GM18519 (cell line): ENCODE results near the gene COL18A1.
"Not testable (repeated sequence)": the region's sequence is repeated elsewhere in the genome, so short reads cannot be mapped to it uniquely, and the experiment has no call there.

Experiments used
- ATAC-seq: cut with Tn5 transposase; IDR thresholded peaks from one replicate; pipeline ENCODE4 v1.9.1; 2021; ENCODE audit warnings: mild to moderate bottlenecking, moderate library complexity; ENCODE audit not compliant: unreplicated experiment, low FRiP score

COL18A1 gene

DNA sequence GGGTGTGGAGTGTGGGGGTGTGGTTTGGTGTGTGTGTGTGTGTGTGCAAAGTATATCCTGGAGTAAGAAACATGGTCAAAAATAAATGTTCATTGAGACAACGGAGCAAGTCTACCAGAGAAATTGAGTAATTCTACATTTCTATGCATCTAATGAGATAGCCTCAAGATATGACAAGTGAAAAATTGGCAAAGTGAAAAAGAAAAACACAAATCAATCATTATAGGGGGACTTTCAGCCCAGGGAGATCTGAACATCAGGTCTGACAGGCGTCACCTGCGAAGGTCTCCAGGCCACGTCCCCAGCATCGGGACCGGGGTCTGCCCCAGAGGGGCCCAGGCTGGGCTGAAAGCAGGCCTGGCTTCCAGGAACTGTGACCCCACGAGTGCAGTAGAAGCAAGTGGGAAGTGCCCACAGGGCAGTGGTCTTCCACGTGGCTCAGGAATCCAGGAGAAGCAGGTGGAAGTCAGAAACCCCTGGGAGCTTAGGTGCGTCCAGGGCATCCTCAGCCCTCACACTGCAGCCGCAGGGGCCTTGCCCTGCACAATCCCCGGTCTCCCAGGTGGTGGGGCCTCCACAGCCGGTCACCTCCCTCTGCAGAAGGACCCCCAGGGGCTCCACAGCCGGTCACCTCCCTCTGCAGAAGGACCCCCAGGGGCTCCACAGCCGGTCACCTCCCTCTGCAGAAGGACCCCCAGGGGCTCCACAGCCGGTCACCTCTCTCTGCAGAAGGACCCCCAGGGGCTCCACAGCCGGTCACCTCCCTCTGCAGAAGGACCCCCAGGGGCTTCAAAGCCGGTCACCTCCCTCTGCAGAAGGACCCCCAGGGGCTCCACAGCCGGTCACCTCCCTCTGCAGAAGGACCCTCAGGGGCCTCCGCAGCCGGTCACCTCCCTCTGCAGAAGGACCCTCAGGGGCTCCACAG, 96.4 kb downstream of the COL18A1 start:
- ATAC-seq: not testable (repeated sequence)

DNA sequence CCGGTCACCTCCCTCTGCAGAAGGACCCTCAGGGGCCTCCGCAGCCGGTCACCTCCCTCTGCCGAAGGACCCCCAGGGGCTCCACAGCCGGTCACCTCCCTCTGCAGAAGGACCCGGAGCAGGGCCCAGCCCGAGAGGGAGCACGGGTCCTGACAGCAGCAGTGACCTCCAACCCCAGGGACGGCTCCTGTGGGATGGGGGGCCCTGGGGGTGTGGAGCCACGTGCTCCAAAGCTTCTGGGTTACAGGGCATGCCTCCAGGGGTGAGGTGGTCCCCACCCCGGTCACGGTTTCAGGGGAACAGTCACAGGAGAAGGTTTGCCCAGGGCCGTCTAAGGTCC, 97.0 kb downstream of the COL18A1 start:
- ATAC-seq: no peak

DNA sequence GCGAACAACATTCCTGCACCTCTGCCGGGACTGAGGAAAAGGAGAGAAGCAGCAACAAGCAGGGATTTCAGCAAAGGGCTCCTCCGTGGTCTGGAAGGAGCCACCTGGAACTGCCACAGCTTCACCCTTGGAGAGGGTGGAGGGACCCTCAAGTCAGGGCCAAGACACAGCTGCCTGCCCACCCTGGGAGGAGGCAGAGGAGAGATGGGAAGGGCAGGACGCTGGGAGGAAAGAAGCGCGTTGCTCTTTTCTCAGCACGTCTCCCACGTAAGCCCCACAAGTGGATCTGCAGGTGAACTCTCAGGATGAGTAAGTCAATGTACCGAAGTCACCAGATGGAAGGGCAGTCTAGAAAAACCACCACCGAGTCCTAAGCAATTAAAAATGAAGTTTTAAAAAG, 97.6 kb downstream of the COL18A1 start:
- ATAC-seq: no peak

GRCh38 chr21:45503226-45503625, 98.3 kb downstream of the COL18A1 start:
- not testable (repeated sequence) for ATAC-seq

GRCh38 chr21:45504021-45504515, 99.1 kb downstream of the COL18A1 start:
- ATAC-seq: no peak

DNA sequence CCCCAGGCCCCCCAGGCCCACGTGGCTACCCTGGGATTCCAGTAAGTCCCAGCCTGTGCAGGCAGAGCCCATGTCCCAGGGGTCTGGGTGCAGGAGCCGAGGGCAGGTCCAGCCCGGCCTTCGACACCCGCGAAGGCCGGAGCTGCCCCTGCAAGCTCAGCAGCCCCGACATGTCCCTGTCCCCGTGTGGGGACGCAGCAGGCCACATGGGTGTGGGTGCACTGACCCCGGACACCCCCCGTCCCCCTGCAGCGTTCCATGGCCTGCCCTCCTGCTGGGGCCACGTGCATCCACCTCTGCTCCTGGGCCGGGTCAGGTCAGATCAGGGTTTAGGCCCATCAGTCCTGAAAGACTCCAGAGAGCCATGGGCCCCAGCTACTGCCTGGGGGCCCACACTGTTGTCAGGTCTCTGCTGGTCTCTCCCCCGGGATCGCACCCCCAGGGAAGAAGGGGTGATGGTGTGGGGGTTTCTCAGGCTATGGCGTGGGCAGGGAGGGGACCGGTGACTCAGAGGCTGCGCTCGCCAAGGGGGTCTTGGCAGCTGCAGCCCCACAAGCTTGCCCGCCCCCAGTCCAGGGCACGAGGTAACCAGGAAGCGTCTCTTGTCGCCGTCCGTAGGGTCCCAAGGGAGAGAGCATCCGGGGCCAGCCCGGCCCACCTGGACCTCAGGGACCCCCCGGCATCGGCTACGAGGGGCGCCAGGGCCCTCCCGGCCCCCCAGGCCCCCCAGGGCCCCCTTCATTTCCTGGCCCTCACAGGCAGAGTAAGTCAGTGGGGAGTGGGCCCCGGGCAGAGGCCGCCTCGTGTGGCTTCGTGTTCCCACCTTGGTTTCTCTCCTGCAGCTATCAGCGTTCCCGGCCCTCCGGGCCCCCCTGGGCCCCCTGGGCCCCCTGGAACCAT, 99.8 kb downstream of the COL18A1 start:
- ATAC-seq: no peak

GRCh38 chr21:45505416-45506021, 100.6 kb downstream of the COL18A1 start:
- no peak for ATAC-seq

GRCh38 chr21:45506241-45506817, 101.4 kb downstream of the COL18A1 start:
- ATAC-seq: no peak

DNA sequence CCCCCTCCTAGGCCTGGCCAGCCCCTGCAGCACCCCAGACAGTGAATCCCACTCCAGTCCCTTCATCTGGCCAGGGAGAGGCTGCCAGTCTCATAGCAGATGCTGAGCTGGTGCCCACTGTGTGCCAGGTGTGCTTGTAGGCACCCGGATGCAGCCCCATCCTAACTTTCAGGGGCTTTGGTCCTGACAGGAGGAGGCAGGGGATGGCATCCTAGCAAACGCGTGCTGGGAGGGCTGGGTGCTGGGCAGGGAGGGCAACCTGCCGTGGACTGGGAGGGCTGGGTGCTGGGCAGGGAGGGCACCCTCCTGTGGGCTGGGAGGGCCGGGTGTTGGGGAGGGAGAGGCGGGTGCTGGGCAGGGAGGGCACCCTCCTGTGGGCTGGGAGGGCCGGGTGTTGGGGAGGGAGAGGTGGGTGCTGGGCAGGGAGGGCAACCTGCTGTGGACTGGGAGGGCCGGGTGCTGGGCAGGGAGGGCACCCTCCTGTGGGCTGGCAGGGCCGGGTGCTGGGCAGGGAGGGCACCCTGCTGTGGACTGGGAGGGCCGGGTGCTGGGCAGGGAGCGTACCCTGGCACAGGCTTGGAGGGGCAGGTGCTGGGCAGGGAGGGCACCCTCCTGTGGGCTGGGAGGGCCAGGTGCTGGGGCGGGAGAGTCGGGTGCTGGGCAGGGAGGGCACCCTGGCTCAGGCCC, 102.0 kb downstream of the COL18A1 start:
- ATAC-seq: no peak

DNA sequence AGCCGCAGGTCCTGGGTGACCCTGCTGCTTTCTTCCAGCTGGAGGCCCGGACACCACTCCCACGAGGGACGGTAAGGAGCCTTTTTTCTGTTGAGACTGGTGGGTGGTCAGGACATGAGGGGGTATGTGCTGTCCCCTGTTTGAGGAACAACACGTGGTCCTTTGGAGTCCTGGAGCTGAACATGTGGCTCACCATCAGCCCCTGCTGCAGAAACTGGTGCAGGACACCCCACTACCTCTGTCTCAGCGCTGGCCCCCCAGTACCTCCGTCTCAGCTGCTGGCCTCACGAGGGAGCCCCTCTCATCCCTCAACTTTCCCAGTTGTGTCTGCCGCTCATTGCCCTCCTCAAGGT, 102.5 kb downstream of the COL18A1 start:
- no peak for ATAC-seq

- ATAC-seq: no peak
These were observed 103.0 kb downstream of the COL18A1 start for GRCh38 chr21:45507888-45508508.

GRCh38 chr21:45508607-45509565, 103.9 kb downstream of the COL18A1 start:
- ATAC-seq: no peak

GRCh38 chr21:45509566-45510465, 104.9 kb downstream of the COL18A1 start:
- no peak for ATAC-seq

GRCh38 chr21:45510466-45510955, 105.5 kb downstream of the COL18A1 start:
- no peak for ATAC-seq

- no peak for ATAC-seq
These were observed 106.0 kb downstream of the COL18A1 start for GRCh38 chr21:45511007-45511406.

- no peak for ATAC-seq
These were observed 106.9 kb downstream of the COL18A1 start for GRCh38 chr21:45511661-45512431.

GRCh38 chr21:45512626-45513002, 107.6 kb downstream of the COL18A1 start:
- ATAC-seq: no peak
